HepG2 (cell line): Measurements from ENCODE around the gene CRAT. TPM values are rescaled to one million over a fixed set of nuclear protein-coding genes. Genes with fewer than 3 reads are reported as not detected.

ENCODE experiments used
- FLYWCH1 ChIP-seq: sonication (generic); formaldehyde crosslinking; IDR thresholded peaks from 2 replicates; pipeline ENCODE4 v1.8.1; 2023; ENCODE audit warnings: mild to moderate bottlenecking, missing genetic modification reagents
- KLF13 ChIP-seq: sonication (generic); formaldehyde crosslinking; IDR thresholded peaks from 2 replicates; pipeline ENCODE4 v1.4.0; 2020; ENCODE audit warnings: mild to moderate bottlenecking, missing genetic modification reagents
- XBP1 ChIP-seq: sonication (generic); formaldehyde crosslinking; IDR thresholded peaks from 2 replicates; pipeline ENCODE4 v1.5.0; 2020; ENCODE audit warnings: missing genetic modification reagents
- ZBTB7A ChIP-seq: sonication (generic); formaldehyde crosslinking; IDR thresholded peaks from 2 replicates; pipeline ENCODE4 v1.8.0; 2022; ENCODE audit warnings: mild to moderate bottlenecking, missing genetic modification reagents
- ZNF720 ChIP-seq: sonication (generic); formaldehyde crosslinking; IDR thresholded peaks from 2 replicates; pipeline ENCODE4 v1.4.0; 2020; ENCODE audit warnings: missing genetic modification reagents
- ZNF780A ChIP-seq: sonication (generic); formaldehyde crosslinking; IDR thresholded peaks from 2 replicates; pipeline ENCODE4 v1.8.0; 2022; ENCODE audit warnings: mild to moderate bottlenecking, missing genetic modification reagents, moderate library complexity
- polyA plus RNA-seq, 8 experiments: library from polyadenylated mRNA; depleted of rRNA in 3 of 8; stranded (reverse) in 7 of 8; unstranded in 1 of 8; fragments of >200 nt; fragmentation: Illumina TruSeq in 4 of 8; extraction: Trizol in 4 of 8; gene quantifications; 2 replicates each; pipeline versions ENCODE4 v1.2.1 to v1.2.3, GENCODE V29; 2011 to 2016; ENCODE audit warnings: low read depth in 4 of 8, missing spikeins in 1 of 8, mixed read lengths in 1 of 8; ENCODE audit not compliant: insufficient read depth in 1 of 8
- total RNA-seq, 5 experiments: library from RNA; depleted of rRNA; stranded (reverse); fragments of >200 nt; fragmentation: Illumina TruSeq; extraction: Trizol; gene quantifications; 2 replicates each; pipeline ENCODE4 v1.2.3, GENCODE V29; 2016; ENCODE audit warnings: low read depth in 1 of 5
- TF ChIP-seq, protein P1 (sequence below): sonication (generic); formaldehyde crosslinking; IDR thresholded peaks from 2 replicates; pipeline ENCODE4 v1.9.0; 2021; ENCODE audit warnings: mild to moderate bottlenecking, missing genetic modification reagents
- TF ChIP-seq, protein P2 (sequence below): IDR thresholded peaks from 2 replicates; pipeline ENCODE4 v1.6.1; 2012; ENCODE audit warnings: inconsistent platforms
- TF ChIP-seq, protein P3 (sequence below): sonication (generic); formaldehyde crosslinking; conservative IDR thresholded peaks from 2 replicates; pipeline ENCODE4 v1.4.0; 2020; ENCODE audit warnings: mild to moderate bottlenecking, missing genetic modification reagents, moderate library complexity
- TF ChIP-seq, protein P4 (sequence below): sonication (generic); formaldehyde crosslinking; IDR thresholded peaks from 2 replicates; pipeline ENCODE4 v1.8.1; 2023; ENCODE audit warnings: mild to moderate bottlenecking, missing genetic modification reagents
- TF ChIP-seq, protein P5 (sequence below): sonication (generic); formaldehyde crosslinking; IDR thresholded peaks from 2 replicates; pipeline ENCODE4 v1.5.0; 2020; ENCODE audit warnings: mild to moderate bottlenecking, missing genetic modification reagents, borderline replicate concordance
- TF ChIP-seq, protein P6 (sequence below): sonication (generic); formaldehyde crosslinking; IDR thresholded peaks from 2 replicates; pipeline ENCODE4 v1.4.0; 2020; ENCODE audit warnings: low read depth, mild to moderate bottlenecking, missing genetic modification reagents
- TF ChIP-seq, protein P7 (sequence below): IDR thresholded peaks from 2 replicates; pipeline ENCODE4 v1.6.1; 2016; ENCODE audit warnings: control low read depth

The CRAT gene
- total and polyA plus RNA-seq, 2 of the 13 experiments (the other 11 are each of a cell fraction or from before 2014, with no cell fraction given) = 26.1 to 26.6 TPM

DNA sequence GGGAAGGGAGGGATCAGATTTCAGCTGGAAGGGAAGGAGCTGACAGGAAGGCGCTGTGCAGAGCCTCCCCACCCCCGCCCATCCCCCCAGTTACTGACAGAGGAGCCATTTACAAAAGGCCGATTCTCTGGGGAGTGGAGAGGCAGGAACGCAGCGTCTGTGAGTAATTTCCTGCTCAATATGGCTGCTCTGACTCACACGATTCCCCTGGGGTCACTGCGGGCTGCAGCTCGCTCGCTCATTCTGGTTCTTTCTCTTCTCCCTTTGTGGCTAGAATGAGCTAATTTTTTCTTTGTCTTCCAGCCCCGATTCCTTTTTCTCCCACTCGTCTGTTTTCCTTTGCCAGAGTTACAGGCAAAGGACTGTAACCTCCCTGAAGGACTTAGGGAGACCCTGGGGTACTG, 29.4 kb upstream of the CRAT start (continued):
- TF ChIP-seq, protein P1, sequence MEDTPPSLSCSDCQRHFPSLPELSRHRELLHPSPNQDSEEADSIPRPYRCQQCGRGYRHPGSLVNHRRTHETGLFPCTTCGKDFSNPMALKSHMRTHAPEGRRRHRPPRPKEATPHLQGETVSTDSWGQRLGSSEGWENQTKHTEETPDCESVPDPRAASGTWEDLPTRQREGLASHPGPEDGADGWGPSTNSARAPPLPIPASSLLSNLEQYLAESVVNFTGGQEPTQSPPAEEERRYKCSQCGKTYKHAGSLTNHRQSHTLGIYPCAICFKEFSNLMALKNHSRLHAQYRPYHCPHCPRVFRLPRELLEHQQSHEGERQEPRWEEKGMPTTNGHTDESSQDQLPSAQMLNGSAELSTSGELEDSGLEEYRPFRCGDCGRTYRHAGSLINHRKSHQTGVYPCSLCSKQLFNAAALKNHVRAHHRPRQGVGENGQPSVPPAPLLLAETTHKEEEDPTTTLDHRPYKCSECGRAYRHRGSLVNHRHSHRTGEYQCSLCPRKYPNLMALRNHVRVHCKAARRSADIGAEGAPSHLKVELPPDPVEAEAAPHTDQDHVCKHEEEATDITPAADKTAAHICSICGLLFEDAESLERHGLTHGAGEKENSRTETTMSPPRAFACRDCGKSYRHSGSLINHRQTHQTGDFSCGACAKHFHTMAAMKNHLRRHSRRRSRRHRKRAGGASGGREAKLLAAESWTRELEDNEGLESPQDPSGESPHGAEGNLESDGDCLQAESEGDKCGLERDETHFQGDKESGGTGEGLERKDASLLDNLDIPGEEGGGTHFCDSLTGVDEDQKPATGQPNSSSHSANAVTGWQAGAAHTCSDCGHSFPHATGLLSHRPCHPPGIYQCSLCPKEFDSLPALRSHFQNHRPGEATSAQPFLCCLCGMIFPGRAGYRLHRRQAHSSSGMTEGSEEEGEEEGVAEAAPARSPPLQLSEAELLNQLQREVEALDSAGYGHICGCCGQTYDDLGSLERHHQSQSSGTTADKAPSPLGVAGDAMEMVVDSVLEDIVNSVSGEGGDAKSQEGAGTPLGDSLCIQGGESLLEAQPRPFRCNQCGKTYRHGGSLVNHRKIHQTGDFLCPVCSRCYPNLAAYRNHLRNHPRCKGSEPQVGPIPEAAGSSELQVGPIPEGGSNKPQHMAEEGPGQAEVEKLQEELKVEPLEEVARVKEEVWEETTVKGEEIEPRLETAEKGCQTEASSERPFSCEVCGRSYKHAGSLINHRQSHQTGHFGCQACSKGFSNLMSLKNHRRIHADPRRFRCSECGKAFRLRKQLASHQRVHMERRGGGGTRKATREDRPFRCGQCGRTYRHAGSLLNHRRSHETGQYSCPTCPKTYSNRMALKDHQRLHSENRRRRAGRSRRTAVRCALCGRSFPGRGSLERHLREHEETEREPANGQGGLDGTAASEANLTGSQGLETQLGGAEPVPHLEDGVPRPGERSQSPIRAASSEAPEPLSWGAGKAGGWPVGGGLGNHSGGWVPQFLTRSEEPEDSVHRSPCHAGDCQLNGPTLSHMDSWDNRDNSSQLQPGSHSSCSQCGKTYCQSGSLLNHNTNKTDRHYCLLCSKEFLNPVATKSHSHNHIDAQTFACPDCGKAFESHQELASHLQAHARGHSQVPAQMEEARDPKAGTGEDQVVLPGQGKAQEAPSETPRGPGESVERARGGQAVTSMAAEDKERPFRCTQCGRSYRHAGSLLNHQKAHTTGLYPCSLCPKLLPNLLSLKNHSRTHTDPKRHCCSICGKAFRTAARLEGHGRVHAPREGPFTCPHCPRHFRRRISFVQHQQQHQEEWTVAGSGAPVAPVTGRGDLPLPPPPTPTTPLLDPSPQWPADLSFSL (CRISPR knock-in tag) = no peak
- no peak for TF ChIP-seq FLYWCH1 (CRISPR knock-in tag)
- TF ChIP-seq, protein P2, sequence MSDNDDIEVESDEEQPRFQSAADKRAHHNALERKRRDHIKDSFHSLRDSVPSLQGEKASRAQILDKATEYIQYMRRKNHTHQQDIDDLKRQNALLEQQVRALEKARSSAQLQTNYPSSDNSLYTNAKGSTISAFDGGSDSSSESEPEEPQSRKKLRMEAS = peak; percentile 17
- TF ChIP-seq, protein P3, sequence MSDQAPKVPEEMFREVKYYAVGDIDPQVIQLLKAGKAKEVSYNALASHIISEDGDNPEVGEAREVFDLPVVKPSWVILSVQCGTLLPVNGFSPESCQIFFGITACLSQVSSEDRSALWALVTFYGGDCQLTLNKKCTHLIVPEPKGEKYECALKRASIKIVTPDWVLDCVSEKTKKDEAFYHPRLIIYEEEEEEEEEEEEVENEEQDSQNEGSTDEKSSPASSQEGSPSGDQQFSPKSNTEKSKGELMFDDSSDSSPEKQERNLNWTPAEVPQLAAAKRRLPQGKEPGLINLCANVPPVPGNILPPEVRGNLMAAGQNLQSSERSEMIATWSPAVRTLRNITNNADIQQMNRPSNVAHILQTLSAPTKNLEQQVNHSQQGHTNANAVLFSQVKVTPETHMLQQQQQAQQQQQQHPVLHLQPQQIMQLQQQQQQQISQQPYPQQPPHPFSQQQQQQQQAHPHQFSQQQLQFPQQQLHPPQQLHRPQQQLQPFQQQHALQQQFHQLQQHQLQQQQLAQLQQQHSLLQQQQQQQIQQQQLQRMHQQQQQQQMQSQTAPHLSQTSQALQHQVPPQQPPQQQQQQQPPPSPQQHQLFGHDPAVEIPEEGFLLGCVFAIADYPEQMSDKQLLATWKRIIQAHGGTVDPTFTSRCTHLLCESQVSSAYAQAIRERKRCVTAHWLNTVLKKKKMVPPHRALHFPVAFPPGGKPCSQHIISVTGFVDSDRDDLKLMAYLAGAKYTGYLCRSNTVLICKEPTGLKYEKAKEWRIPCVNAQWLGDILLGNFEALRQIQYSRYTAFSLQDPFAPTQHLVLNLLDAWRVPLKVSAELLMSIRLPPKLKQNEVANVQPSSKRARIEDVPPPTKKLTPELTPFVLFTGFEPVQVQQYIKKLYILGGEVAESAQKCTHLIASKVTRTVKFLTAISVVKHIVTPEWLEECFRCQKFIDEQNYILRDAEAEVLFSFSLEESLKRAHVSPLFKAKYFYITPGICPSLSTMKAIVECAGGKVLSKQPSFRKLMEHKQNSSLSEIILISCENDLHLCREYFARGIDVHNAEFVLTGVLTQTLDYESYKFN = peak; percentile 60
- TF ChIP-seq, protein P4, sequence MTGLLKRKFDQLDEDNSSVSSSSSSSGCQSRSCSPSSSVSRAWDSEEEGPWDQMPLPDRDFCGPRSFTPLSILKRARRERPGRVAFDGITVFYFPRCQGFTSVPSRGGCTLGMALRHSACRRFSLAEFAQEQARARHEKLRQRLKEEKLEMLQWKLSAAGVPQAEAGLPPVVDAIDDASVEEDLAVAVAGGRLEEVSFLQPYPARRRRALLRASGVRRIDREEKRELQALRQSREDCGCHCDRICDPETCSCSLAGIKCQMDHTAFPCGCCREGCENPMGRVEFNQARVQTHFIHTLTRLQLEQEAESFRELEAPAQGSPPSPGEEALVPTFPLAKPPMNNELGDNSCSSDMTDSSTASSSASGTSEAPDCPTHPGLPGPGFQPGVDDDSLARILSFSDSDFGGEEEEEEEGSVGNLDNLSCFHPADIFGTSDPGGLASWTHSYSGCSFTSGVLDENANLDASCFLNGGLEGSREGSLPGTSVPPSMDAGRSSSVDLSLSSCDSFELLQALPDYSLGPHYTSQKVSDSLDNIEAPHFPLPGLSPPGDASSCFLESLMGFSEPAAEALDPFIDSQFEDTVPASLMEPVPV (CRISPR knock-in tag) = no peak
- no peak for TF ChIP-seq KLF13 (CRISPR knock-in tag)
- no peak for TF ChIP-seq ZNF720
- TF ChIP-seq, protein P5, sequence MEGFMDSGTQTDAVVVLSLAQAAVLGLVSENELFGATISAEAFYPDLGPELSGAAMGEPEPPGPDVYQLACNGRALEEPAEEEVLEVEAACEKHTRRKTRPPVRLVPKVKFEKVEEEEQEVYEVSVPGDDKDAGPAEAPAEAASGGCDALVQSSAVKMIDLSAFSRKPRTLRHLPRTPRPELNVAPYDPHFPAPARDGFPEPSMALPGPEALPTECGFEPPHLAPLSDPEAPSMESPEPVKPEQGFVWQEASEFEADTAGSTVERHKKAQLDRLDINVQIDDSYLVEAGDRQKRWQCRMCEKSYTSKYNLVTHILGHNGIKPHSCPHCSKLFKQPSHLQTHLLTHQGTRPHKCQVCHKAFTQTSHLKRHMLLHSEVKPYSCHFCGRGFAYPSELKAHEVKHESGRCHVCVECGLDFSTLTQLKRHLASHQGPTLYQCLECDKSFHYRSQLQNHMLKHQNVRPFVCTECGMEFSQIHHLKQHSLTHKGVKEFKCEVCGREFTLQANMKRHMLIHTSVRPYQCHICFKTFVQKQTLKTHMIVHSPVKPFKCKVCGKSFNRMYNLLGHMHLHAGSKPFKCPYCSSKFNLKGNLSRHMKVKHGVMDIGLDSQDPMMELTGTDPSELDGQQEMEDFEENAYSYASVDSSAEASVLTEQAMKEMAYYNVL (CRISPR knock-in tag) = no peak
- TF ChIP-seq ZNF780A (CRISPR knock-in tag) = no peak
- TF ChIP-seq, protein P6, sequence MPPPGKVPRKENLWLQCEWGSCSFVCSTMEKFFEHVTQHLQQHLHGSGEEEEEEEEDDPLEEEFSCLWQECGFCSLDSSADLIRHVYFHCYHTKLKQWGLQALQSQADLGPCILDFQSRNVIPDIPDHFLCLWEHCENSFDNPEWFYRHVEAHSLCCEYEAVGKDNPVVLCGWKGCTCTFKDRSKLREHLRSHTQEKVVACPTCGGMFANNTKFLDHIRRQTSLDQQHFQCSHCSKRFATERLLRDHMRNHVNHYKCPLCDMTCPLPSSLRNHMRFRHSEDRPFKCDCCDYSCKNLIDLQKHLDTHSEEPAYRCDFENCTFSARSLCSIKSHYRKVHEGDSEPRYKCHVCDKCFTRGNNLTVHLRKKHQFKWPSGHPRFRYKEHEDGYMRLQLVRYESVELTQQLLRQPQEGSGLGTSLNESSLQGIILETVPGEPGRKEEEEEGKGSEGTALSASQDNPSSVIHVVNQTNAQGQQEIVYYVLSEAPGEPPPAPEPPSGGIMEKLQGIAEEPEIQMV (CRISPR knock-in tag) = no peak
- no peak for TF ChIP-seq XBP1
- no peak for TF ChIP-seq ZBTB7A (CRISPR knock-in tag)
- TF ChIP-seq, protein P7, sequence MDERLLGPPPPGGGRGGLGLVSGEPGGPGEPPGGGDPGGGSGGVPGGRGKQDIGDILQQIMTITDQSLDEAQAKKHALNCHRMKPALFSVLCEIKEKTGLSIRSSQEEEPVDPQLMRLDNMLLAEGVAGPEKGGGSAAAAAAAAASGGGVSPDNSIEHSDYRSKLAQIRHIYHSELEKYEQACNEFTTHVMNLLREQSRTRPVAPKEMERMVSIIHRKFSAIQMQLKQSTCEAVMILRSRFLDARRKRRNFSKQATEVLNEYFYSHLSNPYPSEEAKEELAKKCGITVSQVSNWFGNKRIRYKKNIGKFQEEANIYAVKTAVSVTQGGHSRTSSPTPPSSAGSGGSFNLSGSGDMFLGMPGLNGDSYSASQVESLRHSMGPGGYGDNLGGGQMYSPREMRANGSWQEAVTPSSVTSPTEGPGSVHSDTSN (CRISPR knock-in tag) = no peak
